PFSK-1 (cell line): ENCODE measurements around the gene CACHD1.

Experiments
- FOXP2 ChIP-seq: optimal IDR thresholded peaks from 2 replicates; pipeline ENCODE3; 2011; ENCODE audit warnings: borderline replicate concordance, control low read depth, inconsistent platforms; ENCODE audit not compliant: insufficient read depth; ENCODE audit errors: extremely low read length, extremely low read depth
- POLR2AphosphoS5 ChIP-seq: IDR thresholded peaks from 2 replicates; pipeline ENCODE4 v1.6.1; 2012; ENCODE audit warnings: low read depth, mild to moderate bottlenecking, control low read depth, low read length, moderate library complexity
- REST ChIP-seq, 2 experiments: IDR thresholded peaks; 2 replicates each; pipeline versions ENCODE4 v1.6.1 to v1.8.0; 2011 to 2012; ENCODE audit warnings: low read depth in 2 of 2, low read length in 2 of 2, control low read depth in 1 of 2, inconsistent platforms in 1 of 2, mild to moderate bottlenecking in 1 of 2, moderate library complexity in 1 of 2; ENCODE audit not compliant: insufficient read depth in 1 of 2
- SIN3A ChIP-seq: IDR thresholded peaks from 2 replicates; pipeline ENCODE4 v1.6.1; 2012; ENCODE audit warnings: mild to moderate bottlenecking, low read length, moderate library complexity, borderline replicate concordance; ENCODE audit not compliant: insufficient read depth
- TAF1 ChIP-seq: IDR thresholded peaks from 2 replicates; pipeline ENCODE4 v1.6.1; 2012; ENCODE audit warnings: low read length, control low read depth, borderline replicate concordance; ENCODE audit not compliant: insufficient read depth

- TF ChIP-seq TAF1 (no peak), REST (IDR thresholded peaks at IDR 0.05; ENCODE audit: insufficient read depth in 1 of 2, low read depth in 2 of 2, low read length in 2 of 2) (no peak), FOXP2 (no peak), POLR2AphosphoS5 (no peak), SIN3A (no peak)
These were observed 114.5 kb downstream of the CACHD1 start for GRCh38 chr1:64584479-64584878.
